Prostate gland (tissue), 2 donors: ENCODE results near the gene TLR3. TPM values are rescaled to one million over a fixed set of nuclear protein-coding genes. Genes with fewer than 3 reads are reported as not detected.
"Not testable (repeated sequence)": the region's sequence is repeated elsewhere in the genome, so short reads cannot be mapped to it uniquely, and the experiment has no call there.

Source experiments
- DNase-seq: peaks from one replicate; pipeline ENCODE4 v3.0.0-alpha.2; 2019; ENCODE audit warnings: low spot score
- H3K27ac ChIP-seq, 2 donors: fragments of 200-600 bp; sonication (generic); 2 replicates each; pipeline ENCODE4 v1.5.1; 2017 to 2019
- H3K27me3 ChIP-seq: fragments of 200-600 bp; sonication (generic); replicated peaks from 2 replicates; pipeline ENCODE4 v1.5.1; 2019; ENCODE audit not compliant: insufficient read depth
- H3K36me3 ChIP-seq, 2 donors: fragments of 200-600 bp; sonication (generic); 1 replicate in 1 of 2; 2 replicates in 1 of 2; pipeline versions ENCODE4 v1.5.1 to v1.8.1; 2017 to 2019
- H3K4me1 ChIP-seq: fragments of 200-600 bp; sonication (generic); replicated peaks from 2 replicates; pipeline ENCODE4 v1.5.1; 2019
- H3K4me3 ChIP-seq, 2 donors: fragments of 200-600 bp; sonication (generic); 2 replicates each; pipeline ENCODE4 v1.5.1; 2017 to 2019
- H3K9me3 ChIP-seq: fragments of 200-600 bp; sonication (generic); 2 replicates; pipeline ENCODE4 v1.5.1; 2017
- CTCF ChIP-seq, 4 experiments: fragments of 200-600 bp in 2 of 4; fragments of 450-650 bp in 2 of 4; sonication (generic) in 2 of 4; IDR thresholded peaks; 1 replicate in 3 of 4; 2 replicates in 1 of 4; pipeline ENCODE4 v1.5.1; 2016 to 2019; ENCODE audit warnings: antibody characterized with exemption in 4 of 4, mild to moderate bottlenecking in 2 of 4, moderate library complexity in 2 of 4
- POLR2A ChIP-seq: fragments of 450-650 bp; IDR thresholded peaks from one replicate; pipeline ENCODE4 v1.6.1; 2016; ENCODE audit warnings: antibody characterized with exemption, mild to moderate bottlenecking
- POLR2AphosphoS5 ChIP-seq: sonication (generic); formaldehyde crosslinking; IDR thresholded peaks from one replicate; pipeline ENCODE4 v1.6.1; 2017; ENCODE audit warnings: antibody characterized with exemption
- WGBS: methylation state at CpG from one replicate; pipeline ENCODE4 v1.1.5; 2018; 5-methylcytosine and 5-hydroxymethylcytosine counted together
- intact Hi-C: fragments of 100-400 bp; cut with DNase I; formaldehyde crosslinking; loops from one replicate; pipeline ENCODE4 v1.14.2; 2022
- total RNA-seq, 2 donors: library from RNA; depleted of rRNA; stranded (reverse); fragments of >200 nt; gene quantifications; one replicate each; pipeline ENCODE4 v1.1.0, GENCODE V29; 2016

The TLR3 gene
- total RNA-seq, 2 donors from 2014 or later: 4.3 to 5.2 TPM

GRCh38 chr4:186033027-186033426, 35.9 kb upstream of the TLR3 start:
- intact Hi-C loops: loop anchor here (10.0 kb wide), 3 partner anchors 258 to 828 kb away; partner anchors contain the start of genes ANKRD37, CFAP97, LRP2BP and SNX25
- no peak for DNase-seq
- Histone ChIP-seq H3K4me3 (no peak overlapping the region), H3K36me3 (no peaks in the 10 kb centered on the region), H3K9me3 (no peaks in the 10 kb centered on the region), H3K27me3 (no peaks in the 10 kb centered on the region), H3K4me1 (peaks cover 10% of the 10 kb centered on the region), H3K27ac (peak overlapping the region; percentile 13 to 47)
- WGBS: 51% methylated on average over 3 of the region's 3 CpGs
- TF ChIP-seq POLR2AphosphoS5 (no peak), CTCF (IDR thresholded peaks at IDR 0.05) (no peak), POLR2A (no peak)

GRCh38 chr4:186034613-186035012, 34.3 kb upstream of the TLR3 start:
- H3K36me3 ChIP-seq, H3K4me1 ChIP-seq, H3K9me3 ChIP-seq, H3K4me3 ChIP-seq, DNase-seq, H3K27ac ChIP-seq, H3K27me3 ChIP-seq: not testable (repeated sequence)
- 92% methylated on average over 7 of the region's 7 CpGs for WGBS
- intact Hi-C loops: loop anchor here (5.0 to 10.0 kb wide), 5 partner anchors 260 to 830 kb away; partner anchors contain the start of genes ANKRD37, CCDC110, CFAP97 and LRP2BP

- intact Hi-C loops: loop anchor here (5.0 to 10.0 kb wide), 5 partner anchors 262 to 832 kb away; partner anchors contain the start of genes ANKRD37, CCDC110, CFAP97 and LRP2BP
- DNase-seq: no peak
- 86% methylated on average over 6 of the region's 6 CpGs for WGBS
- H3K27ac ChIP-seq: no peak overlapping the region
- TF ChIP-seq CTCF (IDR thresholded peaks at IDR 0.05) (no peak), POLR2AphosphoS5 (no peak), POLR2A (no peak)
- no peaks in the 10 kb centered on the region for H3K27me3 ChIP-seq
- no peaks in the 10 kb centered on the region for H3K36me3 ChIP-seq
- no peak overlapping the region for H3K4me3 ChIP-seq
- peaks cover 5% of the 10 kb centered on the region for H3K4me1 ChIP-seq
- no peaks in the 10 kb centered on the region for H3K9me3 ChIP-seq
Measured at GRCh38 chr4:186036976-186037581, 31.9 kb upstream of the TLR3 start.

- Histone ChIP-seq H3K4me1 (peaks cover under 1% of the 10 kb centered on the region), H3K27me3 (no peaks in the 10 kb centered on the region), H3K4me3 (no peak overlapping the region), H3K27ac (no peak overlapping the region), H3K9me3 (no peaks in the 10 kb centered on the region), H3K36me3 (no peaks in the 10 kb centered on the region)
- 24% methylated on average over 12 of the region's 12 CpGs for WGBS
- peak; percentile 74 to 88 (median 82) for TF ChIP-seq CTCF (IDR thresholded peaks at IDR 0.05)
- no peak for TF ChIP-seq POLR2A
- peak; percentile 51 for TF ChIP-seq POLR2AphosphoS5
- peak; percentile 67 for DNase-seq
- intact Hi-C loops: loop anchor here (5.0 to 10.0 kb wide), 5 partner anchors 263 to 833 kb away; partner anchors contain the start of genes ANKRD37, CCDC110, CFAP97 and LRP2BP
Measured at GRCh38 chr4:186037692-186038658, 31.0 kb upstream of the TLR3 start.

GRCh38 chr4:186039697-186040096, 29.3 kb upstream of the TLR3 start:
- 21% methylated on average over 16 of the region's 16 CpGs for WGBS
- intact Hi-C loops: loop anchor here (5.0 to 10.0 kb wide), 5 partner anchors 265 to 835 kb away; partner anchors contain the start of genes ANKRD37, CCDC110, CFAP97 and LRP2BP

More at GRCh38 chr4:186039697-186040096, 29.3 kb upstream of the TLR3 start:
- H3K4me3 ChIP-seq: no peak overlapping the region
- no peaks in the 10 kb centered on the region for H3K27me3 ChIP-seq
- H3K9me3 ChIP-seq: no peaks in the 10 kb centered on the region
- DNase-seq: no peak
- peak overlapping the region in 1 of 2 donors; percentile 8 for H3K27ac ChIP-seq
- H3K4me1 ChIP-seq: no peaks in the 10 kb centered on the region
- H3K36me3 ChIP-seq: no peaks in the 10 kb centered on the region
- TF ChIP-seq POLR2A (no peak), CTCF (IDR thresholded peaks at IDR 0.05) (no peak)
